ENCODE data around the gene G3BP2. TPM values are rescaled to one million over a fixed set of nuclear protein-coding genes. Genes with fewer than 3 reads are reported as not detected.
"Not testable (repeated sequence)": the region's sequence is repeated elsewhere in the genome, so short reads cannot be mapped to it uniquely, and the experiment has no call there.

The G3BP2 gene
- total and polyA plus RNA-seq, 2 of the 13 experiments (the other 11 are each of a cell fraction or from before 2014, with no cell fraction given), result 51.7 to 179 TPM

DNA sequence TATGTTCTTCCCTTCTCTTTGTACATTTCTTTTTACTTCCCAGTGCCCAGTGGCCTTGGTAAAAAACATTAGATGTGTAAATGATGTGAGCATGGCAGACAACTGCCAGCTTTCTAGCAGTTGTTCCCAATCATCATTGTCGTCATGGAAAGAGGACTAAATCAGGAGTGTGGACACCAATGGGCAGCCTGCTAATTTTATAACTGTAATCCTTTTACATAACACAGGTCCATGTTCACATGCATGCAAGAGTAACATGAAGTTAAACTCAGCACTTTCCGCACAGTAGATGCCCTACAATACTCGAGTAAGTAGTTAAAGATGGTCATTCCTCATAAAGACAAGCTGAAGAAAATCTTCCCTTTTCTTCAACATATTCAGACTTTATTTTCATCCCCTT is 23.4 kb upstream of the G3BP2 start (continued):
- TF ChIP-seq, protein P1, sequence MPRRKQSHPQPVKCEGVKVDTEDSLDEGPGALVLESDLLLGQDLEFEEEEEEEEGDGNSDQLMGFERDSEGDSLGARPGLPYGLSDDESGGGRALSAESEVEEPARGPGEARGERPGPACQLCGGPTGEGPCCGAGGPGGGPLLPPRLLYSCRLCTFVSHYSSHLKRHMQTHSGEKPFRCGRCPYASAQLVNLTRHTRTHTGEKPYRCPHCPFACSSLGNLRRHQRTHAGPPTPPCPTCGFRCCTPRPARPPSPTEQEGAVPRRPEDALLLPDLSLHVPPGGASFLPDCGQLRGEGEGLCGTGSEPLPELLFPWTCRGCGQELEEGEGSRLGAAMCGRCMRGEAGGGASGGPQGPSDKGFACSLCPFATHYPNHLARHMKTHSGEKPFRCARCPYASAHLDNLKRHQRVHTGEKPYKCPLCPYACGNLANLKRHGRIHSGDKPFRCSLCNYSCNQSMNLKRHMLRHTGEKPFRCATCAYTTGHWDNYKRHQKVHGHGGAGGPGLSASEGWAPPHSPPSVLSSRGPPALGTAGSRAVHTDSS (CRISPR knock-in tag; conservative IDR thresholded peaks at IDR 0.05), result no peak
- TF ChIP-seq ZNF598 (CRISPR knock-in tag; IDR thresholded peaks at IDR 0.05; ENCODE audit: borderline replicate concordance), result no peak
- no peak for TF ChIP-seq ATF5 (CRISPR knock-in tag; IDR thresholded peaks at IDR 0.05; ENCODE audit: low read depth)
- TF ChIP-seq ZNF564 (CRISPR knock-in tag; IDR thresholded peaks at IDR 0.05), result no peak
- no peak for TF ChIP-seq RORA (CRISPR knock-in tag; IDR thresholded peaks at IDR 0.05)
- no peak for TF ChIP-seq ZBTB21 (CRISPR knock-in tag; IDR thresholded peaks at IDR 0.05)
- TF ChIP-seq ZNF160 (CRISPR knock-in tag; IDR thresholded peaks at IDR 0.05), result no peak
- no peak for TF ChIP-seq GATAD1 (CRISPR knock-in tag; IDR thresholded peaks at IDR 0.05)

DNA sequence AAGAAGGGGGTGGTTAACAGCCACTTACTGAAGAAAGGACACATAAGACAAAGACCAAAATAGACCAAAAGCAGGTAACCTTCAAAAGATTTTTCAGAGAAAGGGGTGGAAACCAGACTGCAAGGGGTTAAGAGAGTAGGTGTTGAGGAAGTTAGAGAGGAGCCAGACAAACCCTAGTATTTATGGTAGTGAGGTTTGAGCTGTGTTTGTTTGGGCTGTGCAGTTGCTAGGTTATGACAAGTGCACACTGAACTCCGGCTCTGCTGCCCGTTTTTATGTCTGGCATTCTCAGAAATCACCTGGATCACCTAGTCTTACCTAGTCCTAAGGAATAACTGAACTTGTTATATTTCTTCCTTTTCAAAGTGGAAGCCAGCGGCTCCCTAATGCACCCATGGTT is 22.9 kb upstream of the G3BP2 start:
- H2AFZ ChIP-seq (ENCODE audit: low read length), result no peak overlapping the region
- no peaks in the 10 kb centered on the region for H3K27me3 ChIP-seq (ENCODE audit: control insufficient read depth in 1 of 2, insufficient read depth in 2 of 2, low read length in 2 of 2)
- no peak for TF ChIP-seq ZC3H4 (CRISPR knock-in tag; IDR thresholded peaks at IDR 0.05; ENCODE audit: borderline replicate concordance)
- peak; percentile 74 for TF ChIP-seq ZNF652 (CRISPR knock-in tag; IDR thresholded peaks at IDR 0.05; ENCODE audit: borderline replicate concordance, low read depth)
- TF ChIP-seq SATB2 (CRISPR knock-in tag; IDR thresholded peaks at IDR 0.05), result no peak
- ATAC-seq (peak; percentile 62; the same call in 2 of the 3 replicates), FAIRE-seq (no peak), DNase-seq (ENCODE audit: low spot score) (no peak)
- H4K20me1 ChIP-seq (ENCODE audit: insufficient read depth, low read length), result no peaks in the 10 kb centered on the region
- 100% methylated on average over 2 of the region's 3 CpGs for WGBS (ENCODE audit: low lambda C conversion rate)
- ChIA-PET POLR2A (interaction anchor here (0.8 kb wide), 1 partner anchor 22 kb away, joined by 3 read pairs; the partner anchor contains the start of gene G3BP2), CTCF (ENCODE audit: low intra/inter-chr PET ratio, low total read pairs) (no interaction called here)
- no peak overlapping the region for H3K9ac ChIP-seq (ENCODE audit: insufficient read depth, low read depth, low read length)
- BruUV-seq (replicated peaks), result no TSS peak
- no peak overlapping the region for H3K4me2 ChIP-seq (ENCODE audit: low read depth, low read length)
- no peaks in the 10 kb centered on the region for H3K9me3 ChIP-seq (ENCODE audit: low read length)
- no peaks in the 10 kb centered on the region for H3K79me2 ChIP-seq (ENCODE audit: insufficient read depth, low read length)
- H3K27ac ChIP-seq (ENCODE audit: extremely low read length, insufficient read depth, low read length), result no peak overlapping the region
- peaks cover 9% of the 10 kb centered on the region for H3K4me1 ChIP-seq (ENCODE audit: insufficient read depth, low read length)
- intact Hi-C loops (cut with micrococcal nuclease; ENCODE audit: unreplicated experiment) (no loop called here), in situ Hi-C loops (cut with HindIII; ENCODE audit: extremely low pct_ligation_motif_present, low pct_unique_long_range_greater_than_20kb) (no loop called here)
- H3K36me3 ChIP-seq (replicated peaks in 1 of 2; ENCODE audit: control insufficient read depth in 1 of 2, insufficient read depth in 2 of 2, low read length in 2 of 2), result peaks cover 1 to 14% of the 10 kb centered on the region in 2 experiments; a peak in 3 of 5 replicates
- H3K4me3 ChIP-seq (replicated peaks in 1 of 3; ENCODE audit: insufficient read depth in 1 of 3, low read depth in 2 of 3, low read length in 3 of 3), result no peak overlapping the region

- BruUV-seq (replicated peaks); H3K9ac ChIP-seq (ENCODE audit: insufficient read depth, low read depth, low read length); H3K27ac ChIP-seq (ENCODE audit: extremely low read length, insufficient read depth, low read length); ATAC-seq; H4K20me1 ChIP-seq (ENCODE audit: insufficient read depth, low read length); H3K4me3 ChIP-seq (replicated peaks in 1 of 3; ENCODE audit: insufficient read depth in 1 of 3, low read depth in 2 of 3, low read length in 3 of 3); intact Hi-C loops (cut with micrococcal nuclease; ENCODE audit: unreplicated experiment); DNase-seq (ENCODE audit: low spot score); H3K4me1 ChIP-seq (ENCODE audit: insufficient read depth, low read length); H3K27me3 ChIP-seq (ENCODE audit: control insufficient read depth in 1 of 2, insufficient read depth in 2 of 2, low read length in 2 of 2); CTCF ChIA-PET (ENCODE audit: low intra/inter-chr PET ratio, low total read pairs); POLR2A ChIA-PET; H3K9me3 ChIP-seq (ENCODE audit: low read length); H3K4me2 ChIP-seq (ENCODE audit: low read depth, low read length); in situ Hi-C loops (cut with HindIII; ENCODE audit: extremely low pct_ligation_motif_present, low pct_unique_long_range_greater_than_20kb); H2AFZ ChIP-seq (ENCODE audit: low read length); H3K79me2 ChIP-seq (ENCODE audit: insufficient read depth, low read length); FAIRE-seq: not testable (repeated sequence)
- H3K36me3 ChIP-seq (replicated peaks in 1 of 2; ENCODE audit: control insufficient read depth in 1 of 2, insufficient read depth in 2 of 2, low read length in 2 of 2), result peaks cover 1 to 14% of the 10 kb centered on the region in 2 experiments; a peak in 3 of 5 replicates
- 99% methylated on average over 5 of the region's 5 CpGs for WGBS (ENCODE audit: low lambda C conversion rate)
Measured at GRCh38 chr4:75692066-75692465, 18.9 kb upstream of the G3BP2 start.

Measured in HepG2 (cell line).